ENCODE results near the gene AK9.

The AK9 gene

DNA sequence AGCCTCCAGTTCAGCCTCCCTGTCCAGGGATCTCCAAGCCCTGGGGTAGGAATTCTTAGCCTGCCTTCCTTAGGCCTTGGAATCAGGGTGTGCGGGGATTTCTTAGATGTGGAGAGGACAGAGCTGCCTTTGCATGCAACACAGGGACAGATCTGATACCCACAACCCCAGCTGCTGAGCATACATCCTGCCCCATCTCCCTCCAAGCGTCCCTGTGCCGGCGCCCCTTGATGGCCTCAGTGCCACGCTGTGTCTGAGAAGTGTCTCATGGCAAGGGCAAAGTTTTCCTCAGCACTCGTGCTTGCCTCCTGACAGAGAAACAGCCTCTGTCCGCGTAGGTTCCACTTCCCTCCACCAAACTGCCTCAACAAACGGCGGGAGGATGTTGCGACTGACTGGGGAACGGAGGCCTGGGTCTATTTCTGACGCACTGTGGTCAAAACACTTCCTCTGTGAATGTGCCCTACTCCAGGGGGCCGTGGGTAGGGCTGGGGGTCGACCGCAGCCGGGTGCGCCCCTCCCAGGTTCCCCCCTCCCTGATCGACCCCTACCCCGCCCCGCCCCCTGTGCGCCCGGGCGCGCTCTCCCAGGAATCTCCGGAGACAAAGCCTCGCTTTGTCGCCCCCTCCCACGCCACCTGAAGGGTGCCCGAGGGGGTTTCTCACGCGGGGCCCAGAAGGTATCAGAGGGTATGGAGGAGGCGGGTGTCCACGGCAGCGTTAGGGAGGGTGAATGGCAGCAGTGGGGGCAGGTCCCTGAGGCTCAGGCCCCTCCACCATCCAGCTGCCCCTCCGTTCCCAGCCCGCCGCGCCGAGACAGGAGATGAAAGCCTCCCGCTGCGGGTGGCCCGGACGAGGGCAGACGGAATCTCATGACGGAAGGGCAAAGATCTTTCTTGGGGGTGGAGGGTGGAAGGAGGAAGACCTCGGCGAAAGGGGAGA is 236.2 kb downstream of the AK9 start:
- no peak for DNase-seq

DNA sequence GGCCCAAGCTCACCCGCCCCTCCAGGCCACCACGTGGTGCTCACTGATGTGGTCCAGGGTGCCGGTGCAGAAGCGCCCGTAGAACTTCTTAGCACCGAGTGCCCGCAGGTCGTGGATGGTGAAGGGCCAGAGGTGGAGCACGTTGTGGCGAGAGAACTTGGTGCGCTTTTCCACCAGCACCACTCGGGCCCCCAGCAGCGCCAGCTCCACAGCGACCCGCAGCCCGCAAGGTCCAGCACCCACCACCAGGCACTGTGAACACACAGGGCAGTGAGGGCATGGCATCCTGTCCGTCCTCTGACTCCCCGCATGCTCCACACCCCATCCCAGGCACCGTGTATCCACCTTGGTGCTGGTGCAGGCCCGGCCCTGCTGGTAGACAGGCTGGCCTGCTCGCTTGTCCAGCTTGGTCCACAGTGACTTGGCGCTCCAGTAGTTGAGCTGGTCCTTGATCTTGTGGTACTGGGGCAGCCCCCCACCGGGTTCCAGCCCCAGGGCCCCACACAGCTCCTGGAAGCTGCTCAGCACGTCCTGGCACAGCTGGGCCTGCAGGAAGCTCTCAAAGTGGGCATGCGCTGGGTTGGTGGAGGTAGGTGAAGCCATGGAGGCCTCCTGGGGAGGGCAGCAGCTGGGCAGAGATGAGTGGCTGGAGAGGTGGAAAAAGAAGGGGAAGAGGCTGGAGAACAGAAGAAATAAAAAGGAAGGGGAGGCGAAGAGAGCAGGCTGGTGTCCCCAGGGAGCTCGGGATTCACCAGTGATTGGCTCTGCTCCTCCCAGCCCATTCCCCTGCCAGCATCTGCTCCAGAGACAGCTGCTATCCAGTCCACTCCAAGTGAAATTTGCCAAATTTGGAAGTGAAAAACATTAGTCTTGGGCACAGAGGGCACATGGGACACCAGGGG is 237.2 kb downstream of the AK9 start:
- DNase-seq = no peak

DNA sequence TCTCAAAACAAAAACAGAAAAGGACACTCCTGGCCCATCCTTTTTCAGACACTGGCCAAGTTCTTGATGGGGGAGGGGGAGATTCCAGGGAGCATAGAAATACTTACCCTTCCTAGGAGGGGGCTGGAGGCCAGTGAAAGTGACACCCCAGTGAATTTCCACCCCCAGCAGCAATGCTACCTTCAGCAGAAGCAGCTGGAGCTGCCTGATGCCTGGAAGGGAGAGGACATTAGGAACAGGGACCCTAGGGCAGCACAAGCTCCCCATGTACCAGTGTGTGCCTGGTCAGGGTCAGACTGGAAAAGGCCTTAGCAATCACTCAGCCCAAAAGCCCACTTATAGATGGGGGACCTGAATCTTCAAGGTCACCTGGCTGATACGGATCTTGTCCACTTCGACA is 237.8 kb downstream of the AK9 start:
- no peak for DNase-seq

DNA sequence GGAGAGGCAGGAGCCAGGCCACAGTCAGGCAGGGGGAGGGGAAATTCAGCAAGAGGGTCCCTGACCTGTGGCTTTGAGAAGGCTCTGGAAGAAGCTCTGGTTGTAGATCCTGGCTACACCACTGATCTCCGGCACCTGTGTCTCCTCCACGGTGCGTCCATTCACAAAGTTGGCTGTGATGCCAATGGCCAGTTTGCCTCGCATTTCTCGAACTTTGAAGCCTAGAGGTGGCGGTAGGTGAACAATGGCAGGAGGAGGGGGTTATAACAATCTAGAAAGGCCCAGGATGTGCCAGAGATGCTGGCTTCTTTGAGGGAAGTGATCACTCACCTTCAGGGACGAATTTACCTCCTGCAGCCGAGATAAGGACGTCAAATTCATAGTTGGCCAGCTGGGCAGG is 238.8 kb downstream of the AK9 start:
- no peak for DNase-seq

DNA sequence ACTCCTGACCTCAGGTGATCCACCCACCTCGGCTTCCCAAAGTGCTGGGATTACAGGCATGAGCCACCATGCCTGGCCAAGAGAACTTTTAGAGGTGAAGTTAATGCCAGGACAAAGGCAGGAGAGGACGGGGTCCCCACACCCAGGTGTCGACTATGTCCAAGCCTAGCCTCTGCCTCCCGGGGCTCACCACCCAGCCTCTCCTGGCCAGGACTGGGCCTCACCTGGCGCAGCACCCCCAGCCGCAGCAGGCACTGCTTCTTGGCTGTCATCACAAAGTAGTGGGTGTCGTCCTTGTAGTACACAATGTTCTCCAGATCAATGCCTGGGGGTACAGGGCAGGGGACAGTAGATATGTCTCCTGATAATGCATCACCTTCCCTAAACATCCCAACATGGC is 239.6 kb downstream of the AK9 start:
- DNase-seq = no peak

DNA sequence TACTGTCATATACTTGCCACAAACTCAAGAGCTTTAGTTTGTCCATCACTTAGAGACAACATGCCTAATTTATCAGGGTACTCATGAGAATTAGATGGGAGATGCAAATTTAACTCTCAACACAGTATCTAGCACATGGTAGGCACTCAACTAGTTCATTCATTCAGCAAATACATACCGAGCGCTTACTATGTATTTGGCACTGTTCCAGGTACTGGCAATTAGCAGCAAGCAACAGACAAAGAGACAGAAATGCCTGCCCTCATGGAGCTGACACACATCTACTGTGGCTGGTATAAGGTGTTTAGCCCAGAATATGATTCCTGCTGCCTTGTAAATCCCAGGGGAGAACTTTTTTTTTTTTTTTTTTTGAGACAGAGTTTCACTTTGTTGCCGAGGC is 240.2 kb downstream of the AK9 start:
- no peak for DNase-seq

DNA sequence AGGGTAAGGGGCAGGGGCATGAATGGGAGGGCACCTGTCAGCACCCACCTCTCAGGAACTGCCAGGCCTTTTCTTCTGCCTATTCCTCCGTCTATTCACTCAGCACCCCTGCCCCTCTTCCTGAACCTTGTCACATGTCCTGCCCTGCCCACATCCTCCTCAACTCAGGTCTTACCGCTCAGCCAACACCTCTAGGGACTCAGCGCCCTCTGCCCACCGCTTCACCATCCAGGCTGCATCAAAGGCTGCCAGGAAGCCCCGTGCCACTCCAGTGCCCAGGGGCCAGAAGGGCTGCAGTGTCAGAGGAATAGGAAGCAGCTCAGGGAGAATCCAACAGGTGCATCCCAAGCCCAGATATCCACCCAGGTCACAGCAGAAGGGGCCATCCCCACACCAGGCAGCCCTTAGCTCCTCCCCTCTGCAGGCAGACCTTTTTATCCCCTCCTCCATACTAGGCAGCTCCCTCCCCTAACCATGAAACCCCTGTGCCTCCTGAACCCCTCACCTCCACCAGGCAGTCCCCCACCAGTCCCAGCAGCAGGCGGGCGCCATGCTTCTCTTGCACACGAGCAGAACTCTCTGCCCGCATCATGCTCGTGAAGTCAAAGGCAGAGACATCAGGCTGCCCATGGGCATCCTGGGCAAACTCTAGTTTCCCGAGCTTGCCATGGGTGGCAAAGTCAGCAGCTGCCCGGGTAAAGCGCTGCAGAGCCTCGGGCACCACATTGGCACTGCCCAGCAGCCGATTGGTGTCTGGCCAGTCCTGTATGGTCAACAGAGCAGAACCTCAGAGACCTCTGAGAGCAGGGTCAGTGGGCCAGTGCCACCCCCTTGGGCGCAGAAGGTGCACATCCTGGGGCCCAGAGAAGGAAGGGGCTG is 241.0 kb downstream of the AK9 start:
- no peak for DNase-seq

DNA sequence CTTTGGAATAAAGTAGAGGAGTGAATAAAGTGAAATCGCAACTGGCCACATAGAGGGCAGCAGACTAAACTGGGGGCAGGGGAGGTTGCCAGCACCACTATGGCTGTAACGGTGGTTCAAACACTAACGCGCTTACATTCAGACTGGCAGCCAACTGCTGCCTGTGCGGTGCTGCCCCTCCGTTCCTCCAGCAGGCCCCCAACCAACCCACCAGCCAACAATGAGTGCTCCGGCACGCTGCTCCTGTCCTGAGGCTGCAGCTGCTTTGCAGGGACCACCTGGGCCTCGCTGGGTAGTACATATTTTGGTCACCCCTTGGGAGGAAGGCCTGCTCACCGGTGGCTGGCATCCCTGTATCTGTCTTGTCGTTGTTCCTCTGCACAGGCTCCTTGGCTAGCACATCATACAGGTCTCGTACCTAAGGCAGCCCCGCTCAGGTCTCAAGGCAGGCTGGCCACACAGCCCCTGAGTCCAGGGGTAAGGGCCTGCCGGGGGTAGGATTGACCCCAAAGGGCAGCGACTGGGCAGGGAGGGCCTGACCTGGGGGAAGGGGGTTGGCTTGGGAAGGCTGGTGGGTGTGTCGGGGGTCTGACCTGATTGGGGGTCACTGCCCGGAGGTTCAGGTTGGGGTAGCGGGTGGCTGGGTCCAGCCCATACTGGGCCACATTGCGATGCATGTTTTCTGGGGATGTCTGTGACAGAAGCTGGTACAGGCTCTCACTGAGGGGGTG is 241.8 kb downstream of the AK9 start:
- DNase-seq = no peak

DNA sequence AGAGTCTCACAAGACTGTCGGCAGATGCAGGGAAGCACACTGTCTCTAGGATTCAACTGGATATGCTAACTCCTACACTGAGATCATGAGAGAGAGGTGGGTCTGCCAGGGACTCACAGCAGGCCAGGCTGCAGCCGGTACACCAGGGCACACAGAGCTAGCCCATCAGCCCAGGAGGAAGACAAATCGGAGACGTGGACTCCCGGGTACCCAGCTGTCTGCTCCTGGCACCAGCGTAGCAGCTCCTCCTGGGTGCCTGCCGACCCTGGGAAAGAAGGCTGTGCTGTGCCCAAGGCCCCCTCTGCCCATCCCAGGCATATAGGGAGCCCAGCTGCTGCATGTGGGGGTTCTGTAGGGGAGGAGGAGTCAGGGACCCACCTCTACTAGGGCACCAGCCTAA is 242.4 kb downstream of the AK9 start:
- DNase-seq = no peak

DNA sequence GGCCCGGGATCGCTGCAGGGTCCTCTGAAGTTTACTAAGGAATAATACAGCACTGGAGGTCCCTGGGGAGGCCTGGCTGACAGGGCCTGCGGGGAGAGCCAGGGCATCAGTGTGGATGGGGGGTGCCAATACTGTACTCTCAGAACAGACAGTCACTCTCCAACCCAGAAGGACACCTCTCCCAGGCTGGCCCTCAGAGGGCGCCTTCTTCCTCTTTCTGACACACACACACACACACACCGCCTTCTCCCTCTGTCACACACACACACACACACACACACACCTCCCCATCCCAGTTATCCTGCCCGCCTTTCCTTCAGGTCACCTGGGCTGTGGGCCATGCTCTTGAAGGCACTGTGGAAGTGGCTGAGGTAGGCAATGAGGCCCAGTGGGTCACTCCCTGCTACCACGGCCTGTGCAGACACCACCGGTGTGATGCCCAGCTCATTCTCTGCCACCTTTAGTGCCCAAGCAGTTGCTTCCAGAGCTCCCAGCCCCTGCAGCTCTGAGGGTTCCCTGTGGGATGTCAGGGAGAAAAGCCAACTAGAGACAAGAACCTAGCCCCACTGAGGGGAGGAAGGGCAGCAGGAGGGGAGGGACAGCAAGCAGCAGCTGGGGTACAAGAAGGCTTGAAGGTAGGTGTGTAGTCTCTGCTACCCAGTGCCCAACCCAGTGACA is 243.0 kb downstream of the AK9 start:
- DNase-seq = no peak

DNA sequence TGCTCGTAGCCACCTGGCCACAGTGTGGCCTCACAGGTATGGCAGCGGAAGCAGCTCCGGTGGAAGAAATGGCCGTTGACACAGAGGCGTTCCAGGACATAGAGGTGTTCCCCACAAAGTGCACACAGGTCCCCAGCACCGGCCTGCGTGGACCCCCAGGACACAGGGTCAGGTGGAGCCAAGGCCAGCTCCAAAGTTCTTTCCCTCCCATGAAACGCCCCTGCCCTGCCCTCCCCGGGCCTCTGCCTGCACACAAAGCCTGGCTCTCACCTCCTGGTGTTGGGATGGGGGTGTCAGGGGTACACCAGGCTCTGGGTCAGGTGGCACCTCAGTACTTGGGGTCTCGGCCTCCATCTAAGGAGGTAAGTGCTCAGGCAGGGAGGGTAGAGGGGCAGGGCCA is 243.9 kb downstream of the AK9 start:
- DNase-seq = no peak

DNA sequence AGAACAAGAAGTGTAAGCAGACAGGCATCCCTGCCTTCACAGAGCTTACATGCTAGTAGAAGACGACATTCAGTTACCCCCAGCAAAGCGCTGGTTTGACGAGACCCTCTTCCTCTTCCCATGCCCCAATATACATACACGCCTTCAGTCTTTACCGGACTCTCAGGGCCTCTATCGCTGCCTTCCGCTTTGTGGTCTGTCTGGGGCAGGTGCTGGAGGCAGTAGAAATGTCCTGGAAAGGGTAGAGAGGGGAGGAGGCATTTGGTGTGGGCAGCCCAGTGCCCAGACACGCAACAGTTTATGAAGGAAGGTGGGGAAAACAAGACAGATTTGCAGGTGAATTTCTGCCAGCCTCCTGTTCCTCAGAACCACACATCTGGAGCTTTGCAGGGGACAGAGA is 244.5 kb downstream of the AK9 start:
- no peak for DNase-seq

DNA sequence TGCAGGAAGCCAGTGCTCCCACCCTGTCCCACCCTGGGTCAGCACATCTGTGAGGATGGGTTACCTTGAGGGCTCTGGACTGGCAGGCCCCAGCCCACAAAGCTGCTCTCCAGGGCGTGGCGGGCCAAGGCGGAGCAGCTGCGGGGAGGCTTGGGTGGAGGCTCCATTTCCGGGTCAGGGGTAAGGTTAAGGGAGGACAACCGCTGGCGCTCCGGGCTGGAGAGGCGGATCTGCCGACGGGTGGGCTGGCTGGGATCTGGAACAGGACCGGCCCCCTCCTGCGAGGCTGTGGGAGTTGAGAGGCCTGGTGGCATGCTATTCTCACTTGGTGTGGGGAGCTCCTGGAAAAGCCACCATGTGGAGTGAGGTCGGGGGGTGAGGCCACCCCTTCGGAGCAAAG is 244.9 kb downstream of the AK9 start:
- no peak for DNase-seq

DNA sequence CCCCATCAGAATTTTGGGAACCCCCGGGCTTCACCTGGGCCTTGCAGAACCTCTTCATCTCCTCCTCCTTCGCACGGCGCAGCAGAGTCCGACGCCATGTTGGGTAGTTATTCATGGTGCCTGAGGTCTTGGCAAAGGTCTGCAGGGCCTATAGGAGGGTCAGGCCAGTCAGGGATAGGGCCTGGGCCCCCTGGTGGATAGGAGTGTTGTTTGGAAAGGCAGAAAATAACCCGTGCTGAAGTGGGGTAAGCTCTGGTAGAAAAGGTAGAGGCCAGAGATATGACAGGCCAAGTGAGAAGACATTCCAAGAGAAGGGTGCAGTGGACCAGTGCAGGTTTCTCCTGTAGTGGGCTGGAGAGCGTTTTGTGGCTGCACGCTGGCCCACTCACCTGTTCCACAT is 245.6 kb downstream of the AK9 start:
- DNase-seq = no peak

DNA sequence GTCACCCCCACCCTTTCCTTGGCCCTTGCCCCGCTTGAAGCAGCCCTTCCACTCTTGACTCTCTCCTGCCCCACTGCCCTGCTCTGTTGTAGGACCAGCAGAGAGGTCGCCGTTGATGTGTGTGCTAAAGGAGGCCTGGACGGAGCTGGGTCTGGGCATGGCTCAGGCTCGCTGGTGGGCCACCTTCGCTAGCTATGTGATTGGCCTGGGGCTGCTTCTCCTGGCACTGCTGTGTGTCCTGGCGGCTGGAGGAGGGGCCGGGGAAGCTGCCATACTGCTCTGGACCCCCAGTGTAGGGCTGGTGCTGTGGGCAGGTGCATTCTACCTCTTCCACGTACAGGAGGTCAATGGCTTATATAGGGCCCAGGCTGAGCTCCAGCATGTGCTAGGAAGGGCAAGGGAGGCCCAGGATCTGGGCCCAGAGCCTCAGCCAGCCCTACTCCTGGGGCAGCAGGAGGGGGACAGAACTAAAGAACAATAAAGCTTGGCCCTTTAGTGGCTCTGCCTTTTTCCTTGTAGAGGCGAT is 247.5 kb downstream of the AK9 start:
- no peak for DNase-seq

All from NCI-H2029 (cell line).